Tibial nerve (tissue), 4 donors: ENCODE data around the gene CDK15. TPM values are rescaled to one million over a fixed set of nuclear protein-coding genes. Genes with fewer than 3 reads are reported as not detected.

Experiments
- DNase-seq, 2 donors: peaks; one replicate each; pipeline ENCODE4 v3.0.0-alpha.2; 2019; ENCODE audit warnings: low spot score in 2 of 2
- H3K27ac ChIP-seq, 4 donors: fragments of 200-600 bp; sonication (generic) in 3 of 4; one replicate each; pipeline ENCODE4 v1.5.1; 2017 to 2019; ENCODE audit warnings: mild to moderate bottlenecking in 1 of 4
- H3K27me3 ChIP-seq, 2 donors: fragments of 200-600 bp; sonication (generic) in 1 of 2; one replicate each; pipeline versions ENCODE4 v1.5.1 to v1.6.0; 2017 to 2019
- H3K36me3 ChIP-seq, 3 donors: fragments of 200-600 bp; sonication (generic); one replicate each; pipeline ENCODE4 v1.5.1; 2018 to 2019
- H3K4me1 ChIP-seq, 4 donors: fragments of 200-600 bp; sonication (generic) in 3 of 4; one replicate each; pipeline ENCODE4 v1.5.1; 2017 to 2019
- H3K4me3 ChIP-seq, 4 donors: fragments of 200-600 bp; sonication (generic) in 3 of 4; one replicate each; pipeline ENCODE4 v1.5.1; 2017 to 2019; ENCODE audit warnings: mild to moderate bottlenecking in 1 of 4, moderate library complexity in 1 of 4
- H3K9me3 ChIP-seq, 4 donors: fragments of 200-600 bp; sonication (generic) in 3 of 4; one replicate each; pipeline ENCODE4 v1.5.1; 2017 to 2019
- CTCF ChIP-seq, 5 experiments: fragments of 200-600 bp in 3 of 5; fragments of 450-650 bp in 2 of 5; sonication (generic) in 3 of 5; IDR thresholded peaks; one replicate each; pipeline ENCODE4 v1.5.1; 2016 to 2019; ENCODE audit warnings: antibody characterized with exemption in 5 of 5, mild to moderate bottlenecking in 3 of 5, moderate library complexity in 2 of 5
- EP300 ChIP-seq, 2 donors: sonication (generic); formaldehyde crosslinking; IDR thresholded peaks; one replicate each; pipeline ENCODE4 v1.6.1; 2017; ENCODE audit warnings: antibody characterized with exemption in 2 of 2, mild to moderate bottlenecking in 1 of 2
- POLR2A ChIP-seq, 2 donors: fragments of 450-650 bp; IDR thresholded peaks; one replicate each; pipeline ENCODE4 v1.6.1; 2017; ENCODE audit warnings: antibody characterized with exemption in 2 of 2, mild to moderate bottlenecking in 2 of 2, moderate library complexity in 2 of 2
- WGBS, 2 donors: methylation state at CpG; one replicate each; pipeline ENCODE4 v1.1.5; 2018; 5-methylcytosine and 5-hydroxymethylcytosine counted together
- total RNA-seq, 4 donors: library from RNA; depleted of rRNA; stranded (reverse); fragments of >200 nt; gene quantifications; one replicate each; pipeline ENCODE4 v1.1.0, GENCODE V29; 2016

Gene CDK15
- total RNA-seq, 4 donors from 2014 or later, result 0.90 to 6.5 (median 1.4) TPM

GRCh38 chr2:201788371-201788770 lies 18.0 kb upstream of the CDK15 start:
- Histone ChIP-seq H3K9me3 (no peaks in the 10 kb centered on the region), H3K4me3 (no peak overlapping the region), H3K4me1 (no peaks in the 10 kb centered on the region), H3K27me3 (no peaks in the 10 kb centered on the region), H3K36me3 (no peaks in the 10 kb centered on the region), H3K27ac (no peak overlapping the region)
- no peak for TF ChIP-seq EP300 (IDR thresholded peaks at IDR 0.05)
- TF ChIP-seq POLR2A (IDR thresholded peaks at IDR 0.05), result no peak
- TF ChIP-seq CTCF (IDR thresholded peaks at IDR 0.05), result no peak
- DNase-seq, result no peak
- 51 to 67% methylated on average over 3 of the region's 3 CpGs for whole genome bisulfite sequencing, 2 donors

- DNase-seq, result no peak
- Histone ChIP-seq H3K4me1 (no peaks in the 10 kb centered on the region), H3K27ac (no peak overlapping the region), H3K36me3 (no peaks in the 10 kb centered on the region), H3K4me3 (no peak overlapping the region), H3K27me3 (no peaks in the 10 kb centered on the region), H3K9me3 (no peaks in the 10 kb centered on the region)
- no peak for TF ChIP-seq CTCF (IDR thresholded peaks at IDR 0.05)
- no peak for TF ChIP-seq POLR2A (IDR thresholded peaks at IDR 0.05)
- no peak for TF ChIP-seq EP300 (IDR thresholded peaks at IDR 0.05)
- WGBS, 2 donors, result 43 to 48% methylated on average over 2 of the region's 2 CpGs
These were observed 16.9 kb upstream of the CDK15 start for GRCh38 chr2:201789395-201789794.

GRCh38 chr2:201790291-201790690 lies 16.0 kb upstream of the CDK15 start:
- no peaks in the 10 kb centered on the region for H3K9me3 ChIP-seq
- no peak overlapping the region for H3K27ac ChIP-seq
- 88 to 90% methylated on average over 3 of the region's 3 CpGs for WGBS, 2 donors
- no peak for DNase-seq
- no peaks in the 10 kb centered on the region for H3K27me3 ChIP-seq
- TF ChIP-seq POLR2A (IDR thresholded peaks at IDR 0.05), result no peak
- TF ChIP-seq CTCF (IDR thresholded peaks at IDR 0.05), result no peak
- TF ChIP-seq EP300 (IDR thresholded peaks at IDR 0.05), result no peak
- no peak overlapping the region for H3K4me3 ChIP-seq
- H3K4me1 ChIP-seq, result no peaks in the 10 kb centered on the region
- no peaks in the 10 kb centered on the region for H3K36me3 ChIP-seq

GRCh38 chr2:201790989-201791388 lies 15.3 kb upstream of the CDK15 start:
- H3K9me3 ChIP-seq, result no peaks in the 10 kb centered on the region
- DNase-seq, result no peak
- H3K27me3 ChIP-seq, result no peaks in the 10 kb centered on the region
- WGBS, 2 donors, result 86 to 89% methylated on average over 2 of the region's 2 CpGs
- H3K36me3 ChIP-seq, result no peaks in the 10 kb centered on the region
- no peak for TF ChIP-seq POLR2A (IDR thresholded peaks at IDR 0.05)
- no peak for TF ChIP-seq EP300 (IDR thresholded peaks at IDR 0.05)
- no peak for TF ChIP-seq CTCF (IDR thresholded peaks at IDR 0.05)
- H3K27ac ChIP-seq, result no peak overlapping the region
- no peak overlapping the region for H3K4me3 ChIP-seq
- no peaks in the 10 kb centered on the region for H3K4me1 ChIP-seq

- WGBS, 2 donors, result 87 to 96% methylated on average over 1 of the region's 1 CpG
- no peak overlapping the region for H3K4me3 ChIP-seq
- H3K27me3 ChIP-seq, result no peaks in the 10 kb centered on the region
- TF ChIP-seq EP300 (IDR thresholded peaks at IDR 0.05), result no peak
- TF ChIP-seq POLR2A (IDR thresholded peaks at IDR 0.05), result no peak
- TF ChIP-seq CTCF (IDR thresholded peaks at IDR 0.05), result no peak
- no peaks in the 10 kb centered on the region for H3K4me1 ChIP-seq
- no peaks in the 10 kb centered on the region for H3K36me3 ChIP-seq
- no peaks in the 10 kb centered on the region for H3K9me3 ChIP-seq
- no peak overlapping the region for H3K27ac ChIP-seq
- no peak for DNase-seq
These were observed 12.7 kb upstream of the CDK15 start for GRCh38 chr2:201793631-201794030.
